Keratinocyte (primary cell): ENCODE data around the gene DLG2. TPM values are rescaled to one million over a fixed set of nuclear protein-coding genes. Genes with fewer than 3 reads are reported as not detected.

Source experiments
- DNase-seq: peaks from one replicate; pipeline ENCODE4 v3.0.0-alpha.2; 2011; ENCODE audit warnings: low read depth, missing footprints, low spot score
- FAIRE-seq: peaks from 2 replicates; lab custom pipeline; 2011; peaks lifted over from hg19 to GRCh38; lab: Jason Lieb, UNC
- H2AFZ ChIP-seq: 2 replicates; pipeline ENCODE4 v1.6.0; 2012; ENCODE audit warnings: low read length, control low read depth, inconsistent platforms; ENCODE audit not compliant: control insufficient read depth
- H3K27ac ChIP-seq: 2 replicates; pipeline ENCODE4 v1.5.1; 2011; ENCODE audit warnings: low read length; ENCODE audit not compliant: control insufficient read depth, insufficient read depth
- H3K27me3 ChIP-seq: 3 replicates; pipeline ENCODE4 v1.6.0; 2011; ENCODE audit warnings: low read length; ENCODE audit not compliant: control insufficient read depth, insufficient read depth; ENCODE audit errors: extremely low read depth
- H3K36me3 ChIP-seq, 2 experiments: 2 replicates in 1 of 2; 3 replicates in 1 of 2; pipeline ENCODE4 v1.5.1; 2011; ENCODE audit warnings: low read length in 2 of 2, mild to moderate bottlenecking in 1 of 2; ENCODE audit not compliant: control insufficient read depth in 2 of 2, insufficient read depth in 2 of 2; ENCODE audit errors: extremely low read depth in 1 of 2
- H3K4me1 ChIP-seq: 3 replicates; pipeline ENCODE4 v1.5.1; 2011; ENCODE audit warnings: low read length; ENCODE audit not compliant: control insufficient read depth, insufficient read depth; ENCODE audit errors: extremely low read depth
- H3K4me2 ChIP-seq: 3 replicates; pipeline ENCODE4 v1.6.0; 2011; ENCODE audit warnings: low read depth, low read length; ENCODE audit not compliant: control insufficient read depth, insufficient read depth; ENCODE audit errors: extremely low read depth
- H3K4me3 ChIP-seq, 3 experiments: fragments of 200-600 bp in 1 of 3; sonication (generic) in 1 of 3; 2 replicates in 2 of 3; 3 replicates in 1 of 3; pipeline ENCODE4 v1.5.1; 2011 to 2016; ENCODE audit warnings: low read length in 3 of 3, mild to moderate bottlenecking in 3 of 3, control low read depth in 2 of 3, inconsistent platforms in 1 of 3, low read depth in 1 of 3, mixed read lengths in 1 of 3, mixed run types in 1 of 3, moderate library complexity in 1 of 3; ENCODE audit not compliant: control insufficient read depth in 2 of 3, insufficient read depth in 2 of 3; ENCODE audit errors: extremely low read depth in 1 of 3
- H3K79me2 ChIP-seq: 2 replicates; pipeline ENCODE4 v1.6.0; 2012; ENCODE audit warnings: low read length; ENCODE audit not compliant: control insufficient read depth, insufficient read depth
- H3K9ac ChIP-seq: 3 replicates; pipeline ENCODE4 v1.6.0; 2011; ENCODE audit warnings: low read length; ENCODE audit not compliant: control insufficient read depth, insufficient read depth; ENCODE audit errors: extremely low read depth
- H3K9me1 ChIP-seq: 3 replicates; pipeline ENCODE4 v1.6.0; 2011; ENCODE audit warnings: low read length; ENCODE audit not compliant: control insufficient read depth, insufficient read depth; ENCODE audit errors: extremely low read depth
- H3K9me3 ChIP-seq: 2 replicates; pipeline ENCODE4 v1.5.1; 2012; ENCODE audit warnings: low read depth, low read length; ENCODE audit not compliant: control insufficient read depth
- H4K20me1 ChIP-seq: 3 replicates; pipeline ENCODE4 v1.6.0; 2011; ENCODE audit warnings: low read length; ENCODE audit not compliant: control insufficient read depth, insufficient read depth; ENCODE audit errors: extremely low read depth
- EZH2 ChIP-seq: IDR thresholded peaks from one replicate; pipeline ENCODE4 v1.6.1; 2012; ENCODE audit warnings: inconsistent platforms, mild to moderate bottlenecking, low read length, moderate library complexity
- dilution Hi-C: fragments of 300-500 bp; cut with MboI; formaldehyde crosslinking; loops from one replicate; pipeline ENCODE4 v1.7.0; 2020; ENCODE audit warnings: low sequenced_read_pairs; ENCODE audit not compliant: extremely low pct_ligation_motif_present
- polyA plus RNA-seq, 5 experiments: library from polyadenylated mRNA; depleted of rRNA in 3 of 5; stranded (reverse) in 3 of 5; stranded (forward) in 1 of 5; unstranded in 1 of 5; fragments of >200 nt; gene quantifications; 1 replicate in 1 of 5; 2 replicates in 3 of 5; 3 replicates in 1 of 5; pipeline versions ENCODE4 v1.2.1 to v1.2.3, GENCODE V29; 2011 to 2012; ENCODE audit warnings: missing spikeins in 2 of 5, low read depth in 1 of 5, low replicate concordance in 1 of 5
- TF ChIP-seq, protein P1 (sequence below), 3 experiments: IDR thresholded peaks in 1 of 3; conservative IDR thresholded peaks in 1 of 3; optimal IDR thresholded peaks in 1 of 3; 2 replicates in 2 of 3; 3 replicates in 1 of 3; pipeline versions ENCODE3 to v1.5.1; 2011; ENCODE audit warnings: low read length in 3 of 3, mild to moderate bottlenecking in 3 of 3, moderate library complexity in 2 of 3, control low read depth in 1 of 3, inconsistent platforms in 1 of 3; ENCODE audit not compliant: insufficient read depth in 2 of 3; ENCODE audit errors: extremely low read depth in 1 of 3

The DLG2 gene
- polyA plus RNA-seq, 1 donor (not counting 4 experiments of a cell fraction or from before 2014, with no cell fraction given), result 0.55 TPM

- Histone ChIP-seq H3K4me1 (no peaks in the 10 kb centered on the region), H3K9me1 (no peaks in the 10 kb centered on the region), H3K9me3 (no peaks in the 10 kb centered on the region), H3K36me3 (no peaks in the 10 kb centered on the region), H3K4me2 (no peak overlapping the region), H2AFZ (no peak overlapping the region), H3K27ac (no peak overlapping the region), H3K9ac (no peak overlapping the region), H4K20me1 (no peaks in the 10 kb centered on the region), H3K4me3 (no peak overlapping the region), H3K27me3 (no peaks in the 10 kb centered on the region), H3K79me2 (no peaks in the 10 kb centered on the region)
- TF ChIP-seq, protein P1, sequence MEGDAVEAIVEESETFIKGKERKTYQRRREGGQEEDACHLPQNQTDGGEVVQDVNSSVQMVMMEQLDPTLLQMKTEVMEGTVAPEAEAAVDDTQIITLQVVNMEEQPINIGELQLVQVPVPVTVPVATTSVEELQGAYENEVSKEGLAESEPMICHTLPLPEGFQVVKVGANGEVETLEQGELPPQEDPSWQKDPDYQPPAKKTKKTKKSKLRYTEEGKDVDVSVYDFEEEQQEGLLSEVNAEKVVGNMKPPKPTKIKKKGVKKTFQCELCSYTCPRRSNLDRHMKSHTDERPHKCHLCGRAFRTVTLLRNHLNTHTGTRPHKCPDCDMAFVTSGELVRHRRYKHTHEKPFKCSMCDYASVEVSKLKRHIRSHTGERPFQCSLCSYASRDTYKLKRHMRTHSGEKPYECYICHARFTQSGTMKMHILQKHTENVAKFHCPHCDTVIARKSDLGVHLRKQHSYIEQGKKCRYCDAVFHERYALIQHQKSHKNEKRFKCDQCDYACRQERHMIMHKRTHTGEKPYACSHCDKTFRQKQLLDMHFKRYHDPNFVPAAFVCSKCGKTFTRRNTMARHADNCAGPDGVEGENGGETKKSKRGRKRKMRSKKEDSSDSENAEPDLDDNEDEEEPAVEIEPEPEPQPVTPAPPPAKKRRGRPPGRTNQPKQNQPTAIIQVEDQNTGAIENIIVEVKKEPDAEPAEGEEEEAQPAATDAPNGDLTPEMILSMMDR (optimal IDR thresholded peaks at IDR 0.05 in 1 of 3, IDR thresholded peaks at IDR 0.05 in 1 of 3, conservative IDR thresholded peaks at IDR 0.05 in 1 of 3; ENCODE audit: extremely low read depth in 1 of 3, insufficient read depth in 2 of 3, low read length in 3 of 3), result no peak
- no peak for TF ChIP-seq EZH2
- FAIRE-seq (no peak), DNase-seq (no peak)
- dilution Hi-C loops, result no loop called here
These were observed 30.3 kb downstream of the DLG2 start for GRCh38 chr11:85596886-85597285.

DNA sequence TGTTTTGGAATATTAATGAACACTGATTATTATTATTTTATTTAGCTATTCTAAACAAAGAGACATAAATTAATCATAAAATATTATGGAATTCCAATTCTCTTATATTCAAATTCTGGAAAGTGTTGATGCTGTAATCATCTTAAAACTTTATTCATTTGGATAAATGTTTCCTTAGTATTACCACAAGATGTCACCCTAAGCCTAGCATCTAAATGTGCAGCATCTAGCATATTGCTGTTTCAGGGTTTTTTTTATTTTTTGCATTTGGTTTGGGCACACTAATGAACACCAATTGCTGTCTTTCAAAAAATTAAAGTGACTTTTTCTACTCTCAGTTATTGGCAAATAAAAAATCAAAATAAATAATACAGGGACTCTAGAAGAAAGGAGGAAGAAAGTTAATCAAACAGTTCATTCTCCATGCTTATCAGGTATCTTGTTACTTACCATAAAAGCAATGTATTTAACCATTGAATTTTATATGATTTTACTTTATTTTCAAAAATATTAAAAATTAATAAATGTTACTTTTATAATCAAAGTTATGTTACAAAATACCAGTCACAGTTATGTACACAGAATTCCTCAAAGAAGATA is 31.8 kb downstream of the DLG2 start:
- no peak overlapping the region for H3K4me3 ChIP-seq
- dilution Hi-C loops, result no loop called here
- FAIRE-seq, result no peak
- no peak overlapping the region for H3K4me2 ChIP-seq
- H3K9me1 ChIP-seq, result no peaks in the 10 kb centered on the region
- H3K79me2 ChIP-seq, result no peaks in the 10 kb centered on the region
- no peaks in the 10 kb centered on the region for H3K36me3 ChIP-seq
- H3K27ac ChIP-seq, result no peak overlapping the region
- no peak overlapping the region for H2AFZ ChIP-seq
- no peak for TF ChIP-seq EZH2
- TF ChIP-seq, protein P1 (optimal IDR thresholded peaks at IDR 0.05 in 1 of 3, IDR thresholded peaks at IDR 0.05 in 1 of 3, conservative IDR thresholded peaks at IDR 0.05 in 1 of 3; ENCODE audit: extremely low read depth in 1 of 3, insufficient read depth in 2 of 3, low read length in 3 of 3), result peak in 2 of 3 experiments; percentile 30 to 33
- H3K9ac ChIP-seq, result no peak overlapping the region
- no peaks in the 10 kb centered on the region for H4K20me1 ChIP-seq
- no peaks in the 10 kb centered on the region for H3K27me3 ChIP-seq
- no peak for DNase-seq
- H3K4me1 ChIP-seq, result no peaks in the 10 kb centered on the region
- H3K9me3 ChIP-seq, result no peaks in the 10 kb centered on the region
